Measurements from ENCODE around the gene NQO2.

NQO2 gene

DNA sequence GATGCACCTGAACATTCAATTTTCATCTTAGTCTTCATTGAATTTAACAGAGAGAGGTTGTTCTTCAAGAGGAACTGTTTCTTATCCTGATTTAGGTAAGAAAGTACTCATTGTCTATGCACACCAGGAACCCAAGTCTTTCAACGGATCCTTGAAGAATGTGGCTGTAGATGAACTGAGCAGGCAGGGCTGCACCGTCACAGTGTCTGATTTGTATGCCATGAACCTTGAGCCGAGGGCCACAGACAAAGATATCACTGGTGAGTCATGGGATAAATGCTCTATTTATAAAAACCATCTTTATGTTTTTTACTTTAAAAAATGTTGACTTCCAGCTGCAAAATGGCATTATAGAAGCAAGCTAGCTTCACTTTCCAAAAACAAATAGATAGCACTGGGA, 10.2 kb downstream of the NQO2 start:
- no peaks in the 10 kb centered on the region for H3K27me3 ChIP-seq
- peaks cover 58 to 94% (median 91%) of the 10 kb centered on the region in 3 donors for H3K36me3 ChIP-seq
- H3K9me3 ChIP-seq, result no peaks in the 10 kb centered on the region
- H3K4me1 ChIP-seq, result no peaks in the 10 kb centered on the region
- intact Hi-C loops (cut with DNase I; ENCODE audit: low total_unique reads), result no loop called here
- no peak for DNase-seq
- TF ChIP-seq, protein P1, sequence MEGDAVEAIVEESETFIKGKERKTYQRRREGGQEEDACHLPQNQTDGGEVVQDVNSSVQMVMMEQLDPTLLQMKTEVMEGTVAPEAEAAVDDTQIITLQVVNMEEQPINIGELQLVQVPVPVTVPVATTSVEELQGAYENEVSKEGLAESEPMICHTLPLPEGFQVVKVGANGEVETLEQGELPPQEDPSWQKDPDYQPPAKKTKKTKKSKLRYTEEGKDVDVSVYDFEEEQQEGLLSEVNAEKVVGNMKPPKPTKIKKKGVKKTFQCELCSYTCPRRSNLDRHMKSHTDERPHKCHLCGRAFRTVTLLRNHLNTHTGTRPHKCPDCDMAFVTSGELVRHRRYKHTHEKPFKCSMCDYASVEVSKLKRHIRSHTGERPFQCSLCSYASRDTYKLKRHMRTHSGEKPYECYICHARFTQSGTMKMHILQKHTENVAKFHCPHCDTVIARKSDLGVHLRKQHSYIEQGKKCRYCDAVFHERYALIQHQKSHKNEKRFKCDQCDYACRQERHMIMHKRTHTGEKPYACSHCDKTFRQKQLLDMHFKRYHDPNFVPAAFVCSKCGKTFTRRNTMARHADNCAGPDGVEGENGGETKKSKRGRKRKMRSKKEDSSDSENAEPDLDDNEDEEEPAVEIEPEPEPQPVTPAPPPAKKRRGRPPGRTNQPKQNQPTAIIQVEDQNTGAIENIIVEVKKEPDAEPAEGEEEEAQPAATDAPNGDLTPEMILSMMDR (IDR thresholded peaks at IDR 0.05), result no peak
- H3K27ac ChIP-seq, result no peak overlapping the region
- H3K4me3 ChIP-seq, result no peak overlapping the region

DNA sequence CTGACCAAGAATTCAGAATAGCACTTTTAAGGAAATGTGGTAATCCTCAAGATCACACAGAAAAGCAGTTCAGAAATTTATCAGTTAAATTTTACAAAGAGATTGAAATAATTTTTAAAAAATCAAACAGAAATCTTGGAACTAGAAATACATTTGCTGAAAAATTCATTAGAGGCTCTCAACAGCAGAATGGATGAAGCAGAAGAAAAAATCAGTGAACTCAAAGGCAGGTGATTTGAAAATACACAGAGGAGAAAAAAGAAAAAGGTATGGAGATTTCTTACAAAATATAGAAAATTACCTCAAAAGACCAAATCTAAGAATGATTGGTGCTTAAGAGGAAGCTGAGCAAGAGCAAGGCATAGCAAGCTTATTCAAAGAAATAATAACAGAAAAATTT, 11.5 kb downstream of the NQO2 start:
- H3K27me3 ChIP-seq, result no peaks in the 10 kb centered on the region
- no peak overlapping the region for H3K4me3 ChIP-seq
- no peaks in the 10 kb centered on the region for H3K4me1 ChIP-seq
- no peaks in the 10 kb centered on the region for H3K9me3 ChIP-seq
- intact Hi-C loops (cut with DNase I; ENCODE audit: low total_unique reads), result no loop called here
- H3K36me3 ChIP-seq, result peaks cover 53 to 92% (median 89%) of the 10 kb centered on the region in 3 donors
- no peak overlapping the region for H3K27ac ChIP-seq
- TF ChIP-seq, protein P1 (IDR thresholded peaks at IDR 0.05), result no peak
- DNase-seq, result no peak

GRCh38 chr6:3011592-3011991, 11.9 kb downstream of the NQO2 start:
- Histone ChIP-seq H3K4me1 (no peaks in the 10 kb centered on the region), H3K27ac (no peak overlapping the region), H3K4me3 (no peak overlapping the region), H3K9me3 (no peaks in the 10 kb centered on the region), H3K36me3 (peaks cover 56 to 92% (median 88%) of the 10 kb centered on the region in 3 donors), H3K27me3 (no peaks in the 10 kb centered on the region)
- TF ChIP-seq, protein P1 (IDR thresholded peaks at IDR 0.05), result no peak
- intact Hi-C loops (cut with DNase I; ENCODE audit: low total_unique reads), result no loop called here
- DNase-seq, result no peak

DNA sequence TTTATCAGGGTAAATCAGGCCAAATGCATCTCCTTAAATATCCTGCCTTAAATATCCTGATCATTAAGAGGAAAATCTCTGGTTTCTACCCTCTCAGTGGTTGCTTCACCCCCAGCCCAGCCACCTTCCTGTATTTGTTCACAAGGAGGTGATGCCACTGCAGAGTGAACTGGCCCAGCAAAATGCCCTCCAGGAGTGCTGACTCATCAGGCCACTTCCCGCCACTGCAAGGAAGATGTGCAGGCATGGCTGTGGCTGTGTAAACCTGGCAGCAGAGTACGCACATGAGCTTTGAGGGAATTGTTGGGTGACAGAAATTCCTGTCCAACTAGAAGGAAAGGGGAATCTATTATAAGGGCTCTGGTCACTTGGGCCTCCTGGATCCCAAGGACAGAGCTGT, 13.8 kb downstream of the NQO2 start:
- no peak overlapping the region for H3K27ac ChIP-seq
- no peak for DNase-seq
- peaks cover 65 to 92% (median 83%) of the 10 kb centered on the region in 3 donors for H3K36me3 ChIP-seq
- no peaks in the 10 kb centered on the region for H3K9me3 ChIP-seq
- TF ChIP-seq, protein P1 (IDR thresholded peaks at IDR 0.05), result no peak
- H3K4me1 ChIP-seq, result no peaks in the 10 kb centered on the region
- H3K27me3 ChIP-seq, result no peaks in the 10 kb centered on the region
- intact Hi-C loops (cut with DNase I; ENCODE audit: low total_unique reads), result no loop called here
- H3K4me3 ChIP-seq, result no peak overlapping the region

GRCh38 chr6:3013901-3014674, 14.4 kb downstream of the NQO2 start:
- TF ChIP-seq, protein P1 (IDR thresholded peaks at IDR 0.05), result no peak
- Histone ChIP-seq H3K4me3 (no peak overlapping the region), H3K4me1 (no peaks in the 10 kb centered on the region), H3K27ac (no peak overlapping the region), H3K9me3 (no peaks in the 10 kb centered on the region), H3K27me3 (no peaks in the 10 kb centered on the region), H3K36me3 (peaks cover 64 to 87% (median 77%) of the 10 kb centered on the region in 3 donors)
- intact Hi-C loops (cut with DNase I; ENCODE audit: low total_unique reads), result no loop called here
- DNase-seq, result no peak

Data from tibial artery (tissue), 4 donors.